Stimulated activated CD4-positive, alpha-beta T cell treated with anti-CD3 and anti-CD28 coated beads, Interleukin-12 subunit alpha, Interleukin-12 subunit beta, amount 100 ng/mL, for 24 hours (primary cell): ENCODE data around the gene SLC43A3.
"Not testable (repeated sequence)": the region's sequence is repeated elsewhere in the genome, so short reads cannot be mapped to it uniquely, and the experiment has no call there.

Source experiments
- DNase-seq, 2 experiments: peaks; one replicate each; pipeline ENCODE4 v3.0.0-alpha.2; 2020; ENCODE audit warnings: low read depth in 2 of 2

Gene SLC43A3

DNA sequence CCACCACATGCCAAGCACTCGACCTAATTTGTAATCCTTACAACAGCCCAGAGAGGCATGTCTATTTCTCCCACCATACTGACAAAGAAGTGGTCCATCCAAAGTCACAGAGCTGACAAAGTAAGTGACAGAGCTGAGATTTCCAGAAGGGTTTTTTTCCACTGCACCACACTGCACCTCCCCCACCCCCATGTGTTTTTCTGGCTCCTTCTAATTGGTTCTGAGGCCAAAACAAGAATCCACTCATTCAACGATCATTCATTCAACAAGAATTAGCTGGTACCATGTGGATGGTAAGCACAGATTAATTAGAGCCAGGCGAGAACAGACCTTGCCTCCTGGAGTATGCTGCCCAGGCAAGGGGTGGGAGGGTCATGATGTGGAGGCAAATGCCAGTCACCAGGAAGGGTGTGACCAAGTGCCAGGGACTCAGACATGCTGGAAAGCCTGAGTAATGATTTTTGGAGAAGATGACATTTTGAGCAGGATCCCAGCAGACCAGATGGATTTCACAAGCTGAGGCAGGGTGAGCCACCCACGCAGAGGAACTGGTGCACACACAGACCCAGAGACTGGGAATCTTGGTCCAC lies 21.6 kb downstream of the SLC43A3 start:
- DNase-seq: no peak

- DNase-seq: no peak
Observed at GRCh38 chr11:57403802-57404147, 23.1 kb downstream of the SLC43A3 start.

DNA sequence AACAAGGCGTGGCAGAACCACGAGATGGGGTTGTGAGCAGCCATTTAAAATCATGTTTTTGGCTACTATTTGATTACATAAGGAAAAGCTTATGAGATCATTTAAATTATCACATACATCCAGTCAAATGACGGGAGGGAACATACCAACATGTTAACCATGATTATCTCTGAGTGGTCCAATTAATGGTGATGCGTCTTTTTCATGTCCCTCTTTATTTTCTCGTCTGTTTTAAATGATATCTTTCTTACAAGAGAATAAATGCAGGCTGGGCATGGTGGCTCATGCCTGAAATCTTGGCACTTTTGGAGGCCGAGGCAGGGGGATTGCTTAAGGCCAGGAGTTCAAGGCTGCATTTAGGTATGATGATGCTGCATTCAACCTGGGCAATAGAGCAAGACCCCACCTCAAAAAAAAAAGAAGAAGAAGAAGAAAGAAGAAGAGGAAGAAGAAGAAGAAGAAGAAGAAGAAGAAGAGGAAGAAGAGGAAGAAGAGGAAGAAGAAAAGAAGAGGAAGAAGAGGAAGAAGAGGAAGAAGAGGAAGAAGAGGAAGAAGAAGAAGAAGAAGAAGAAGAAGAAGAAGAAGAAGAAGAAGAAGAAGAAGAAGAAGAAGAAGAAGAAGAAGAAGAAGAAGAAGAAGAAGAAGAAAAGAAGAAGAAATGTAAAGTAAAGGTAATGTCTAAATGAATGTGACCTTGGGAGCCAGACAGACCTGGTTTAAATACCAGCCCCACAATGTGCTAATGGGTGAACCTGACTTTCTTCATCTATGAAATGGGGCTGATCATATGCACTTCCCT lies 23.7 kb downstream of the SLC43A3 start:
- not testable (repeated sequence) for DNase-seq

DNA sequence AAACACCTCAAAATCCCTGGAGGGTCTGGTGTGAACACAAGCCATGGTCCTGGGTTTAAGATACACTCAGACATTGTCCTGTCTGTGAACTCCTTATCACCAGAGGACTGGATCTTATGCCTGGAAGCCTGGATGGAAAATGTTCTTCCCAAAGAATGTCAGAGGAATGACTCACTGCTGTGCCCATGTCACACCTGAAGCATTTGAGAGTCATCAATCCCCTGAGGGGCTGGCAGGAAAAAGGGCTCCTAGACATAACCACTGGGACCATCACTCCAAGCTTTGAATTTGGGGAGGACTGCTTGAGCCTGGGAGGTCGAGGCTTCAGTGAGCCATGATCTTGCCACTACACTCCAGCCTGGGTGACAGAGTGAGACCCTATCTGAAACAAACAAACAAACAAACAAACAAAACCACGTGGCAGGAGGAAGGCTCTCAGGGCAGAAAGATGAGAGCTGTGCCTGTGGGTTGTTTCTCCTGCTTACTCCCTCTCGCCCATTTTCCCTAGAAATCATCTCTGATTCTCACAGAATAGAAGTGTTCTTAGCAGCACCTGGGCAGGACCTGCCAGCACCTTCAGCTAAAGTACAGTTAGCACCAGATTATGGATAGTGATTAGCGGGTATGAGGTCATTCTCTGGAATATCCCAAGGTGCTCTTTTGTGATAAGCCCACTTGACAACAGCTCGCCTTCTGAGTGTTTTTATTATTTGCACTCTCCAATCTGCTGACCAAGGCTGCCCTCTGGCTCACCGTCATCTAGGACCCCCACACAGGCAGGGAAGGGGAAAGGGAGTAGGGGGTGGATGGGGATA lies 24.5 kb downstream of the SLC43A3 start:
- DNase-seq: no peak

DNA sequence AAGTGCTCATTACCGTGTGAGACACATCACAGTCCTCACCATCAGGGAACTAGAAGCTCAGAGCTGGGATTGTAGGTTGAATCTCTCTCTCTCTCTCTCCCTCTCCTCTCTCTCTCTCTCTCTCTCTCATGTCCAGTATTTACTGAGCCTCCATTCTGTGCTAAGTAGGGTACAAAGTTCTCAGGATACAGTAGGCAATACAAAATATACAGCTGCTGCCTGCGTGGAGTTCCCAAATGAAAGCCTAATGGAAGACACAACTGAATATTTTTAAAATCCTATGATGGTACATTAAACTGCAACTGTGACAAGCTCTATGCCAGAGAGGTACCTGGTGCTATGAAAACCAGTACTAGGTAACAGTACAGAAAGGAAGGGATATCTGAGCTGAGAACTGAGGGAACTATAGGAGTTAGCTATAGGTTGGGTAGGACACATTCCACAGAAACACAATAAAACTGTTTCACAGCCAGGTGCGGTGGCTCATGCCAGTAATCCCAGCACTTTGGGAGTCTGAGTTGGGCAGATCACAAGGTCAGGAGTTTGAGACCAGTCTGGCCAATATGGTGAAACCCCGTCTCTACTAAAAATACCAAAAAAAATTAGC lies 26.8 kb downstream of the SLC43A3 start:
- DNase-seq: no peak

- no peak for DNase-seq
Observed at GRCh38 chr11:57399221-57399620, 27.7 kb downstream of the SLC43A3 start.

DNA sequence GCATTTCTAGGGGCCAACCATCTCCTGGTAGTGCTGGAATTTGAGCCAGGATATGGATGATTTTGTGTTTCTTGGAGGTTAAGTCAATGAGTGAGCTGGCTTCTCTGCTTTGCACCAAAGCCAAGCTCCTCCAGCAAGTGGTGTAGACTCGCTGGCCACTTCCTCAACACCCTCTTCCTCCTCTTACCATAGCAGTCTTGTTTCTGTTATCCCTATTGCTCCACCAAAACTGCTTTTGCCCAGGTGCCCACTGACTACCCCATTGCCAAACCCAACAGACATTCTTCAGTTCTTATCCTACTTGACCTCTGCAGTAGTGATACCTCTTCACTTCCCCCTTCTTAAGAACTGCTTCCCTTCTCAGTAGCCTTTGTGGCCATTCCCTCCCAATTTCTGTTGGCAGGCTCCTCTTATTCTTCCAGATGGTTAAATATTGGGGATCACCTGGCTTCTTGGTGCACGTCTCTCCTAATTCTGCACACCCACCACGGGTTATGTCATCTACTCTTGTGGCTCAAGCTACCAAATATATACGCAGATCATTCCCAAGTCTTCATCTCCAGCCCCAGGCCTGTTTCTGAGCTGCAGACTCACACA lies 29.4 kb downstream of the SLC43A3 start:
- no peak for DNase-seq

GRCh38 chr11:57396744-57397143 lies 30.2 kb downstream of the SLC43A3 start:
- DNase-seq: no peak

DNA sequence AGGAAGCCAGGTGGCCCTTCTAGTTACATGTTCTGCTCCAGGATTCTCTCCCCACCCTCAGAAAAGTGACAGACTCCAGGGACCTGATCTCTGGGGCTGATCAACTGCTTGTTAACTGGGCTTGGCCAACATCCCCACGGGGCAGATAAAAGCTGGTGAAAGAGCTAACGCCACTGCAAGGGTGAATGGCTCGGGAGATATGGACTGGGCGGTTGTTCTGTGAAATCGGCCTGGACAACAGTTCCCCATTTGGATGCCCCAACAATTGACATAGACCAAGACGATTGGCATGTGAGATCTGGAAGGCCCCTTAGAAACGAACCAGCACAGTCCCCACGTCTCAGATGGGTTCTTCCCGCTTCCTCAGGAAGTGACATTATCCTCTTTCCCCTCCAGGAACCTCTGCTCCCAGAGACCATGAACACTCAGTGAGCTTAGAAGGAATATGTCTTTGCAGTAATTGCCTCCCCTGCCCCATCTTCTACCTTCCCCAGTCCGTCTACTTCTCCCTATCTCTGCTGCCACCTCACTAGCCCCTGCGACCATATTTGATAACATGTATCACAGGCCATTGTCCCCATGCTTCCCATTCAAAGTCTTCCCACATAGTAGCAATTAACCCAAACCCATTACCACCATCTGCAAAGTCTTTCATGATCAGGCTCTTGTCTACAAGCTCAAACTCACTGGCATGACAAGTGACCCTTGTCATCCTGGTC lies 30.9 kb downstream of the SLC43A3 start:
- DNase-seq: no peak

- DNase-seq: no peak
Observed at GRCh38 chr11:57394203-57394965, 32.5 kb downstream of the SLC43A3 start.

DNA sequence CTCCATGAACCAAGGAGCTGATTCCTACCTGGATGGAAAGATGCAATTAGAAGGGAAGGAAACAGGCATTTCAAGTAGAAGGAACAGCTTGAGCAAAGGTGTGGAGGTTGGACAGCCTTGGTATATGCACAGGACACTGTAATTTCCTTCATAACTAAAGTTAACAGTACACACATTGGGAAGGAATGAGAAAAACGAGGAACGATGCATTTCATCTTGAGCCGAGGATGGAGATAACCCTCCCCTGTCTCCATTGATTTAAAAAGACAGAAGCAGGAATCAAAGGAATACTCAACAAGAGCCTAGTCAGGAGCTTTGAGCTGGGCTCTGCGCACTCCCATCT lies 34.2 kb downstream of the SLC43A3 start:
- DNase-seq: no peak

DNA sequence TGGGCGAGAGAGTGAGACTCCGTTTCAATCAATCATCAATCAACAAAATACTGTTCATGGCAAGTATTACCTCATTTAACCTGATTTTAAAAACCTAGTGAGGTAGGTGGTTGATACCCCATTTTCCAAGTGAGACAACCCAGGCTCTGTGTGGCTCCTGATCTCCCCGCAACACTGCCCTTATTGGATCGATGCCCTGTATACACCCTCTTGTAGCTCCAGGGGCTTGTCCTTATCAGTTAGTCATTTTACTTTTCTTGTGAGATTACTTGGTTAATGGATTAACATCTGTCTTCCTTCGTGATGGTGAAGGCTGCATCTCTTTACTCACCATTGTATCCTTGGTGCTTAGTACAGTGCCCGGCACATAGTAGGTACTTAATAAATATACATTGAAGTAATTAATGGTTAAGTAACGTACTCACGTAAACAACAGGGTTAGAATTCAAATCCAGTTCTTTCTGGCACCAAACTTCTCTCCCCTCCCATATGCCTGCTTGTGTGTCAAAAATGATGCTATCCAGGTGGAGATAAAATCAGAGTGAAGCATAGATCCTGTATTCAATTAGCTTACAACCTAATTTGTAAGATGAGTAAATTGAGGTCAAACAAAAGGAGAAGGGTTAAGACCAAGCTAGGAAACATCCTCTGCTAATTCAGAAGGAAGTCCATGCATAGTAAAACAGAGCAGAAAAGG lies 34.7 kb downstream of the SLC43A3 start:
- no peak for DNase-seq

DNA sequence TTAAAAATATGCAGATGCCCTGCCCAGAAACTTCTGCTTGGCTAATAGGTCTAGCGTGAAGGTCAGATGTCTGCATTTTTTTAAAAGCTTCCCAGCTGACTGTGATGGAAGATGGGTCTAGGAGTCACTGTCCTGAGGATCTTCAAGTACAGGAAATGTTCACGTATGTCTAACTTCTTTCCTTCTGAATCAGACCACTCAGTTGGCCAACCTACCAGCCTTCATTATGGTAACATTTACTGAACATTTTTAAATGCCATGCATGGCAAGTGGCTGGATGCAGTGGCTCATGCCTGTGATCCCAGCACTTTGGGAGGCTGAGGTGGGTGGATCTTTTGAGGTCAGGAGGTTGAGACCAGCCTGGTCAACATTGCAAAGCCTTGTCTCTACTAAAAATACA lies 35.4 kb downstream of the SLC43A3 start:
- DNase-seq: no peak

- no peak for DNase-seq
Observed at GRCh38 chr11:57391111-57391510, 35.8 kb downstream of the SLC43A3 start.

DNA sequence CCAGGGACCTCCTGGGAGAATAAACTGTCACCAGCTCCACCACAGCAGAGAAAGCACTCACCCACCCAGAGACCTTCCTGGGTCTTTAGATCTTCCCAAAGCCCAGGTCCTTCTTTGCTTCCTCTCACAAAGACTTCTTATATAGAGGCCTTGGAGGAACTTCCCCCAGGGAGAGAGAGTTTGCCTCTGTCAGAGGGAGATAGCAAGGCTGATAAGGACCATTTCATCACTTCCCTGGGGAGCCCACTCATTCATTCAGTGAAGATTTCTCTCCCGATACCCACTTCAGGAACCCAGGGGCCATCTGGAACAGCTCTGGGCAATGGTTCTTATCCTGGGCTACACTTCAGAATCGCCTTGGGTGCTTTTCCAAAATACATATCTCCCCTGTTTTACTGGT lies 36.4 kb downstream of the SLC43A3 start, which contains the start of gene PRG2:
Gene PRG2 (minus strand): TSS at position 116 of the 400 bp plus-strand sequence. CDS start 706 bp downstream, outside the sequence.
- no peak for DNase-seq

DNA sequence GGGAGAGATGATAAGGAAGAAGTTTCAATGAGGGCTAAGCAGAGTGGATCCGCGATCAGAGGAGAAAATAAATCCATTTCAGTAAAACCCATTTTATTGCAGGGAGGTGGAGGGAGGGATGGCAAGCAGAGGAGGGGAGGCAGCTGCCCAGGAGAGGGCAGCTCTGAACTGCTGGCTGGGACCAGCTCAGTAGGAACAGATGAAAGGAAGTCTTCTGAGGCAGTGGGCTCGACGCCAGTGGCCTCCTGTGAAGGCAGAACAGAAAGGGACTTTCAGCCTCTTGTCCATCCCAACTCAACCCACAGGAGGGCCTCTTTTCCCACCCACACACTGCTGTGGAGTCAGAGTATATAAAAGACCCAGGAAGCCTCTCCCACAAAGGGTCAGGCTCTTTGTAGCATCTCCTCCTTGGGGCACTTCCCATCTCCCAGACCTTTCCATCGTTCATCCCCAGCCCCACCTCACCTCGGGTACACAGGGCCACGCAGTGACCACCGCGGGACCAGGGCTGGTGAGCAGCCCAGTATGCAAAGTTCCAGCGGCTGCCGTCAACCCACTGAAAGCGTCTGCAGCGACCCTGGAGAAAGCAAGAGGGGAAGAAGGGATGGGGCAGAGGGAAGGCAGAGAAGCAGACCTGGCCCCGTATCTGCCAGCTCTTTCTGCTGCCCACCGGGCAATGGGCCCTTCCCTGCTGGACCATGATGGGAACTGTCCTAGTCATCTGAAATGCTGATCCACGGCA lies 39.5 kb downstream of the SLC43A3 start:
- DNase-seq: no peak

GRCh38 chr11:57386178-57386940 lies 40.6 kb downstream of the SLC43A3 start:
- DNase-seq: no peak

GRCh38 chr11:57380975-57381374 lies 45.9 kb downstream of the SLC43A3 start, which contains the start of gene PRG3:
PRG3 (minus strand) TSS chr11:57381150; CDS start chr11:57380708, 442 bp downstream.
- no peak for DNase-seq
